Common myeloid progenitor, CD34-positive (primary cell): ENCODE data around the gene PAWR.

Experiments used
- CTCF ChIA-PET: fragments of 350-600 bp; sonication (Branson Sonifier 250); formaldehyde crosslinking; loops from one replicate; lab custom pipeline; 2021; ENCODE audit warnings: antibody characterized with exemption; lab: Charles Lee
- POLR2A ChIA-PET: fragments of 350-600 bp; sonication (Branson Sonifier 250); formaldehyde crosslinking; loops from one replicate; lab custom pipeline; 2021; ENCODE audit warnings: antibody characterized with exemption; lab: Charles Lee
- DNase-seq, 3 donors: peaks; one replicate each; pipeline versions ENCODE4 v3.0.0 to v3.0.0-alpha.2; 2013
- H3K27ac ChIP-seq, 2 experiments: 1 replicate in 1 of 2; 2 replicates in 1 of 2; pipeline ENCODE4 v1.7.0; 2013; ENCODE audit warnings: inconsistent platforms in 2 of 2, low read length in 2 of 2, mild to moderate bottlenecking in 2 of 2, low read depth in 1 of 2, moderate library complexity in 1 of 2; ENCODE audit not compliant: severe bottlenecking in 2 of 2, insufficient read depth in 1 of 2, poor library complexity in 1 of 2
- H3K27me3 ChIP-seq, 5 experiments: replicated peaks in 2 of 5; 1 replicate in 3 of 5; 2 replicates in 2 of 5; pipeline versions ENCODE4 v1.6.1 to v1.7.0; 2013; ENCODE audit warnings: low read length in 4 of 5, mild to moderate bottlenecking in 2 of 5, moderate library complexity in 2 of 5, inconsistent platforms in 1 of 5; ENCODE audit not compliant: insufficient read depth in 5 of 5, control insufficient read depth in 4 of 5
- H3K36me3 ChIP-seq, 4 experiments: 1 replicate in 2 of 4; 2 replicates in 2 of 4; pipeline versions ENCODE4 v1.6.1 to v1.7.0; 2013; ENCODE audit warnings: low read length in 3 of 4, control low read depth in 1 of 4, mild to moderate bottlenecking in 1 of 4; ENCODE audit not compliant: control insufficient read depth in 4 of 4, insufficient read depth in 4 of 4
- H3K4me1 ChIP-seq, 4 experiments: 1 replicate in 3 of 4; 2 replicates in 1 of 4; pipeline versions ENCODE4 v1.6.1 to v1.7.1; 2013; ENCODE audit warnings: low read length in 3 of 4, mild to moderate bottlenecking in 3 of 4, control low read depth in 1 of 4, inconsistent platforms in 1 of 4, moderate library complexity in 1 of 4; ENCODE audit not compliant: control insufficient read depth in 4 of 4, insufficient read depth in 4 of 4; ENCODE audit errors: control extremely low read depth in 1 of 4
- H3K4me3 ChIP-seq, 7 experiments: 1 replicate in 4 of 7; 2 replicates in 3 of 7; pipeline versions ENCODE4 v1.5.1 to v1.7.0; 2013; ENCODE audit warnings: mild to moderate bottlenecking in 7 of 7, low read length in 6 of 7, moderate library complexity in 6 of 7, inconsistent platforms in 2 of 7, low read depth in 2 of 7, control low read depth in 1 of 7; ENCODE audit not compliant: insufficient read depth in 4 of 7, control insufficient read depth in 1 of 7; ENCODE audit errors: extremely low read depth in 1 of 7
- H3K9me3 ChIP-seq, 5 experiments: 1 replicate in 4 of 5; 2 replicates in 1 of 5; pipeline versions ENCODE4 v1.6.1 to v1.7.1; 2013; ENCODE audit warnings: low read length in 4 of 5, mild to moderate bottlenecking in 2 of 5, inconsistent platforms in 1 of 5, low read depth in 1 of 5, moderate library complexity in 1 of 5; ENCODE audit not compliant: control insufficient read depth in 4 of 5, insufficient read depth in 2 of 5; ENCODE audit errors: control extremely low read depth in 1 of 5
- WGBS: methylation state at CpG from one replicate; pipeline ENCODE4 v1.1.5; 2013; ENCODE audit not compliant: insufficient coverage; 5-methylcytosine and 5-hydroxymethylcytosine counted together

The PAWR gene

GRCh38 chr12:79710707-79711483 lies 20.1 kb upstream of the PAWR start:
- Histone ChIP-seq H3K9me3 (no peaks in the 10 kb centered on the region), H3K4me3 (peak overlapping the region in 1 of 7 experiments; percentile 45), H3K4me1 (no peaks in the 10 kb centered on the region), H3K36me3 (no peaks in the 10 kb centered on the region), H3K27me3 (no peaks in the 10 kb centered on the region), H3K27ac (no peak overlapping the region)
- ChIA-PET CTCF (no interaction called here), POLR2A (no interaction called here)
- 77% methylated on average over 47 of the region's 50 CpGs for WGBS
- no peak for DNase-seq

DNA sequence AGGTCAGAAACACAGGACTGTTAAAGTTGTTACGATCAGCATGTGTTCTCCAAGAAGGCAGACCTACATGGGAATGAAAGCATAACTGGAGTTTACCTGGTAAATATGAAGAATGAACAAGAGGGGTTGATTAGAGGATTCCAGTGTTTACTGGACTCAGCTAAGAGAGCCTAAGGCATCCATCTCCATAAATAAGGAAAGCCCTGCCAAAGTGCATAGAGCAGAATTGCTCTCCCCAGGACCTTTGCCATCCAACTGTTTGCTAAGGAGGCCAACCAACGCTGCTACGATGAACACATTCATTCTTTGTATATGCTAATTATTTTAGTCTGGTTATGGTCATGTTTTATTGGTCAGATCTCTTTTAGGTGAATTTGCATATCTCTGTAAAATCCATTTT lies 17.1 kb upstream of the PAWR start:
- POLR2A ChIA-PET, result no interaction called here

DNA sequence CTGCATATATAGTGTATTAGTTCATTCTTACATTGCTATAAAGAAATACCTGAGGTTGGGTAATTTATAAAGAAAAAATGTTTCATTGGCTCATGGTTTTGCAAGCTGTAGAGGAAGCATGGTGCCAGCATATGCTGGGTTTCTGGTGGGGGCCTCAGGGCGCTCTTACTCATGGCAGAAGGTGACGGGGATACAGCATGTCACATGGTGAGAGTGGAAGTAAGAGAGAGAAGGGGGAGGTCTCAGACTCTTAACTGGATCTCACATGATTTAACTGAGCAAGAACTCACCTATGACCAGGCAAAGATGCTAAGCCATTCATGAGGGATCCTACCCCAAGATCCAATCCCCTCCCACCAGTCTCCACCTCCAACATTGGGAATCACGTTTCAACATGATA lies 15.9 kb upstream of the PAWR start:
- POLR2A ChIA-PET, result no interaction called here
- Histone ChIP-seq H3K9me3 (no peaks in the 10 kb centered on the region), H3K27me3 (no peaks in the 10 kb centered on the region), H3K4me3 (no peak overlapping the region), H3K27ac (no peak overlapping the region), H3K4me1 (no peaks in the 10 kb centered on the region), H3K36me3 (no peaks in the 10 kb centered on the region)
- CTCF ChIA-PET, result no interaction called here
- 100% methylated on average over 1 of the region's 3 CpGs for WGBS
- DNase-seq, result no peak

More for the DNA sequence above, 17.1 kb upstream of the PAWR start:
- CTCF ChIA-PET, result no interaction called here
- Histone ChIP-seq H3K36me3 (no peaks in the 10 kb centered on the region), H3K9me3 (no peaks in the 10 kb centered on the region), H3K27ac (no peak overlapping the region), H3K4me3 (no peak overlapping the region), H3K4me1 (no peaks in the 10 kb centered on the region), H3K27me3 (no peaks in the 10 kb centered on the region)
- DNase-seq, result no peak
- 100% methylated on average over 1 of the region's 3 CpGs for WGBS

- POLR2A ChIA-PET, result no interaction called here
- Histone ChIP-seq H3K9me3 (no peaks in the 10 kb centered on the region), H3K4me1 (no peaks in the 10 kb centered on the region), H3K4me3 (no peak overlapping the region), H3K27me3 (no peaks in the 10 kb centered on the region), H3K27ac (no peak overlapping the region), H3K36me3 (no peaks in the 10 kb centered on the region)
- no peak for DNase-seq
- CTCF ChIA-PET, result no interaction called here
These were observed 15.4 kb upstream of the PAWR start for GRCh38 chr12:79706156-79706555.

- Histone ChIP-seq H3K27me3 (no peaks in the 10 kb centered on the region), H3K4me3 (no peak overlapping the region), H3K36me3 (no peaks in the 10 kb centered on the region), H3K9me3 (no peaks in the 10 kb centered on the region), H3K27ac (no peak overlapping the region), H3K4me1 (no peaks in the 10 kb centered on the region)
- CTCF ChIA-PET, result interaction anchor here (1.2 to 1.3 kb wide), 2 partner anchors 144 to 488 kb away, joined by 3 read pairs; no protein-coding TSS in a partner anchor
- DNase-seq, result no peak
- POLR2A ChIA-PET, result no interaction called here
- 97% methylated on average over 3 of the region's 3 CpGs for WGBS
These were observed 8.2 kb upstream of the PAWR start for GRCh38 chr12:79698966-79699365.

DNA sequence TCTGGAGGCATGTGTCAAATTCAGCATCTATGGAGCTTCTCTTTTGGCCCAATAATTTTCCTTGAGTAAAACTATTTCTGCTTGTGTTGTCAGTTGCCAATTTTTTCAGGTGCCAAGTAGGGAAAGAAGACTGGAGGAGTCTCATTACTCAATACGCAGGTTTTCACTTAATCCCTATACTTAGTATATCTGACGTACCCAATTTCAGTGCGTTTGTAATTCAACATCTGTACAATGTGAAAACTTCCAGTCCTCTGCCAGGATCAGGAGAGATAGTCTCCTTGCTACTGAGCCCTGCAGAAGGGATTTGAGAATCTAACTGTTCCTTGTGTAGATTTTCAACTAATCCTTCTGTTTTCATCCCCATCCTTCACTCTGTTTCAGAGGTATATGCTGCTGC lies 5.7 kb upstream of the PAWR start:
- 100% methylated on average over 2 of the region's 3 CpGs for WGBS

GRCh38 chr12:79692860-79693577 lies 2.3 kb upstream of the PAWR start:
- no peak for DNase-seq
- ChIA-PET POLR2A (no interaction called here), CTCF (no interaction called here)
- H3K36me3 ChIP-seq, result no peaks in the 10 kb centered on the region
- H3K4me3 ChIP-seq, result no peak overlapping the region
- 100% methylated on average over 2 of the region's 6 CpGs for WGBS
- H3K27ac ChIP-seq, result no peak overlapping the region
- peaks cover under 1 to 18% (median 9%) of the 10 kb centered on the region in 4 experiments for H3K4me1 ChIP-seq
- H3K27me3 ChIP-seq, result peaks cover 0 to 5% (median 0%) of the 10 kb centered on the region in 5 experiments
- no peaks in the 10 kb centered on the region for H3K9me3 ChIP-seq

More for the DNA sequence above, 5.7 kb upstream of the PAWR start:
- Histone ChIP-seq H3K4me3 (no peak overlapping the region), H3K4me1 (peaks cover 0 to 4% (median 2%) of the 10 kb centered on the region in 4 experiments), H3K9me3 (no peaks in the 10 kb centered on the region), H3K36me3 (no peaks in the 10 kb centered on the region), H3K27me3 (peaks cover 0 to 5% (median 0%) of the 10 kb centered on the region in 5 experiments), H3K27ac (no peak overlapping the region)
- DNase-seq, result no peak
- CTCF ChIA-PET, result no interaction called here
- POLR2A ChIA-PET, result no interaction called here
